H1 (cell line): ENCODE results near the gene NOC4L. TPM values are rescaled to one million over a fixed set of nuclear protein-coding genes. Genes with fewer than 3 reads are reported as not detected.

ENCODE experiments used
- CTCF ChIA-PET: fragments of 300-600 bp; sonication (Branson Sonifier 250); formaldehyde crosslinking; loops from one replicate; lab custom pipeline; 2021; ENCODE audit not compliant: partially characterized antibody; lab: Charles Lee
- POLR2A ChIA-PET: fragments of 300-600 bp; sonication (Branson Sonifier 250); formaldehyde crosslinking; loops from one replicate; lab custom pipeline; 2021; ENCODE audit warnings: inconsistent platforms; ENCODE audit not compliant: partially characterized antibody; lab: Charles Lee
- DNase-seq, 2 experiments: peaks; one replicate each; pipeline versions ENCODE4 v3.0.0 to v3.0.0-alpha.2; 2010 to 2022; ENCODE audit warnings: low spot score in 2 of 2, low read depth in 1 of 2, mixed read lengths in 1 of 2
- FAIRE-seq: peaks from 2 replicates; lab custom pipeline; 2011; peaks lifted over from hg19 to GRCh38; lab: Jason Lieb, UNC
- H2AFZ ChIP-seq: 2 replicates; pipeline ENCODE4 v1.8.1; 2012; ENCODE audit warnings: low read length, inconsistent platforms
- H2AK5ac ChIP-seq: 2 replicates; pipeline ENCODE4 v1.6.1; 2013; ENCODE audit warnings: low read depth, low read length
- H2BK120ac ChIP-seq: replicated peaks from 2 replicates; pipeline ENCODE3; 2013; ENCODE audit warnings: low read depth, low read length, inconsistent platforms
- H2BK12ac ChIP-seq: 2 replicates; pipeline ENCODE4 v1.6.1; 2013; ENCODE audit warnings: low read depth, low read length
- H2BK15ac ChIP-seq: 2 replicates; pipeline ENCODE4 v1.6.1; 2013; ENCODE audit warnings: low read length
- H2BK20ac ChIP-seq: 2 replicates; pipeline ENCODE4 v1.6.1; 2013; ENCODE audit warnings: low read length
- H2BK5ac ChIP-seq: 2 replicates; pipeline ENCODE4 v1.6.1; 2013; ENCODE audit warnings: low read depth, low read length
- H3K14ac ChIP-seq: 2 replicates; pipeline ENCODE4 v1.6.1; 2013; ENCODE audit warnings: inconsistent platforms; ENCODE audit not compliant: insufficient read length
- H3K18ac ChIP-seq: 2 replicates; pipeline ENCODE4 v1.6.1; 2013; ENCODE audit warnings: low read length; ENCODE audit errors: extremely low read depth
- H3K23ac ChIP-seq: 2 replicates; pipeline ENCODE4 v1.6.1; 2013; ENCODE audit warnings: inconsistent platforms; ENCODE audit not compliant: insufficient read length
- H3K23me2 ChIP-seq: 2 replicates; pipeline ENCODE4 v1.6.1; 2013; ENCODE audit warnings: low read depth, low read length
- H3K27ac ChIP-seq: 2 replicates; pipeline ENCODE4 v1.6.1; 2011; ENCODE audit warnings: low read depth, low read length, inconsistent platforms
- H3K27me3 ChIP-seq, 4 experiments: replicated peaks in 1 of 4; 1 replicate in 1 of 4; 2 replicates in 3 of 4; pipeline versions ENCODE4 v1.6.1 to v1.8.1; 2011 to 2013; ENCODE audit warnings: low read length in 3 of 4, mild to moderate bottlenecking in 3 of 4, inconsistent platforms in 2 of 4, mixed read lengths in 2 of 4, moderate library complexity in 1 of 4; ENCODE audit not compliant: control insufficient read depth in 3 of 4, insufficient read depth in 3 of 4; ENCODE audit errors: extremely low read depth in 1 of 4
- H3K36me3 ChIP-seq, 4 experiments: 2 replicates each; pipeline versions ENCODE4 v1.6.1 to v1.8.1; 2011 to 2013; ENCODE audit warnings: mild to moderate bottlenecking in 4 of 4, low read length in 3 of 4, moderate library complexity in 2 of 4, control low read depth in 1 of 4, inconsistent platforms in 1 of 4; ENCODE audit not compliant: insufficient read depth in 4 of 4, control insufficient read depth in 2 of 4
- H3K4ac ChIP-seq: replicated peaks from 2 replicates; pipeline ENCODE3; 2013; ENCODE audit warnings: low read length, low read depth, mixed read lengths, inconsistent platforms; ENCODE audit not compliant: insufficient read length
- H3K4me1 ChIP-seq, 4 experiments: replicated peaks in 1 of 4; 1 replicate in 1 of 4; 2 replicates in 3 of 4; pipeline versions ENCODE4 v1.6.1 to v1.8.1; 2011 to 2013; ENCODE audit warnings: low read length in 3 of 4, inconsistent platforms in 2 of 4, mixed read lengths in 1 of 4; ENCODE audit not compliant: insufficient read depth in 4 of 4, control insufficient read depth in 3 of 4
- H3K4me2 ChIP-seq, 2 experiments: 2 replicates each; pipeline versions ENCODE4 v1.6.1 to v1.8.1; 2011 to 2013; ENCODE audit warnings: low read depth in 2 of 2, low read length in 2 of 2, control low read depth in 1 of 2, inconsistent platforms in 1 of 2, mild to moderate bottlenecking in 1 of 2; ENCODE audit not compliant: insufficient read depth in 1 of 2
- H3K4me3 ChIP-seq, 4 experiments: fragments of 200-600, 300-600 bp in 1 of 4; sonication (generic), shearing (Covaris generic), sonication (Bioruptor Twin) in 1 of 4; 2 replicates each; pipeline versions ENCODE4 v1.5.1 to v1.8.1; 2011 to 2016; ENCODE audit warnings: low read length in 4 of 4, low read depth in 3 of 4, control low read depth in 2 of 4, inconsistent platforms in 2 of 4, mild to moderate bottlenecking in 2 of 4, mixed read lengths in 1 of 4, moderate library complexity in 1 of 4; ENCODE audit not compliant: insufficient read depth in 2 of 4; ENCODE audit errors: extremely low read depth in 1 of 4
- H3K56ac ChIP-seq: replicated peaks from 2 replicates; pipeline ENCODE3; 2013; ENCODE audit warnings: low read depth, mild to moderate bottlenecking, mixed read lengths, low read length, inconsistent platforms; ENCODE audit not compliant: insufficient read length
- H3K79me1 ChIP-seq: 2 replicates; pipeline ENCODE4 v1.6.1; 2013; ENCODE audit warnings: low read depth, low read length, control low read depth
- H3K79me2 ChIP-seq, 2 experiments: 2 replicates each; pipeline versions ENCODE4 v1.6.1 to v1.8.1; 2012 to 2013; ENCODE audit warnings: low read length in 2 of 2, mild to moderate bottlenecking in 2 of 2, inconsistent platforms in 1 of 2; ENCODE audit not compliant: insufficient read depth in 2 of 2, control insufficient read depth in 1 of 2
- H3K9ac ChIP-seq, 4 experiments: replicated peaks in 1 of 4; 1 replicate in 1 of 4; 2 replicates in 3 of 4; pipeline versions ENCODE4 v1.6.1 to v1.8.1; 2011 to 2013; ENCODE audit warnings: low read depth in 3 of 4, low read length in 3 of 4, control low read depth in 2 of 4, mild to moderate bottlenecking in 2 of 4, moderate library complexity in 2 of 4, inconsistent platforms in 1 of 4; ENCODE audit errors: extremely low read depth in 1 of 4
- H3K9me3 ChIP-seq, 2 experiments: 2 replicates each; pipeline versions ENCODE4 v1.6.1 to v1.8.1; 2012 to 2013; ENCODE audit warnings: mild to moderate bottlenecking in 2 of 2, moderate library complexity in 2 of 2, control low read depth in 1 of 2, inconsistent platforms in 1 of 2, low read depth in 1 of 2, low read length in 1 of 2, mixed read lengths in 1 of 2; ENCODE audit not compliant: insufficient read depth in 2 of 2
- H4K20me1 ChIP-seq, 2 experiments: replicated peaks in 1 of 2; 2 replicates each; pipeline versions ENCODE3 to v1.8.1; 2011 to 2013; ENCODE audit warnings: inconsistent platforms in 2 of 2, low read length in 2 of 2, mild to moderate bottlenecking in 1 of 2; ENCODE audit not compliant: insufficient read depth in 2 of 2, control insufficient read depth in 1 of 2
- H4K5ac ChIP-seq: 2 replicates; pipeline ENCODE4 v1.6.1; 2013; ENCODE audit warnings: low read length, low read depth, mixed read lengths, inconsistent platforms; ENCODE audit not compliant: insufficient read length
- H4K8ac ChIP-seq: 2 replicates; pipeline ENCODE4 v1.8.0; 2013; ENCODE audit warnings: mild to moderate bottlenecking, moderate library complexity, low read length, inconsistent platforms; ENCODE audit not compliant: insufficient read depth; ENCODE audit errors: extremely low read depth
- H4K91ac ChIP-seq: replicated peaks from 2 replicates; pipeline ENCODE3; 2013; ENCODE audit warnings: low read length, mixed read lengths, inconsistent platforms; ENCODE audit not compliant: insufficient read length
- ASH2L ChIP-seq: fragments of 200-600, 300-600 bp; sonication (generic); IDR thresholded peaks from one replicate; pipeline ENCODE4 v1.7.1; 2017; ENCODE audit warnings: low read length
- CEBPB ChIP-seq: IDR thresholded peaks from 2 replicates; pipeline ENCODE4 v1.6.1; 2012; ENCODE audit warnings: low read depth, low read length
- CREB1 ChIP-seq: IDR thresholded peaks from 2 replicates; pipeline ENCODE4 v1.6.1; 2012; ENCODE audit warnings: inconsistent platforms
- KDM1A ChIP-seq: fragments of 200-600, 300-600 bp; sonication (generic); IDR thresholded peaks from 2 replicates; pipeline ENCODE4 v1.7.1; 2016; ENCODE audit warnings: mild to moderate bottlenecking, low read length, borderline replicate concordance
- KDM5A ChIP-seq: fragments of 200-600 bp; IDR thresholded peaks from 2 replicates; pipeline ENCODE4 v1.7.1; 2012; ENCODE audit warnings: mild to moderate bottlenecking, low read length, inconsistent platforms, mixed read lengths
- NANOG ChIP-seq: IDR thresholded peaks from 2 replicates; pipeline ENCODE4 v1.6.1; 2011; ENCODE audit warnings: low read length, low read depth, mild to moderate bottlenecking, inconsistent platforms; ENCODE audit not compliant: insufficient read depth, poor library complexity, severe bottlenecking
- NRF1 ChIP-seq: IDR thresholded peaks from 2 replicates; pipeline ENCODE4 v1.6.1; 2011; ENCODE audit warnings: mild to moderate bottlenecking, low read depth, low read length, improper control_type of control experiment
- RNF2 ChIP-seq: fragments of 200-900, 300-1000 bp; sonication (generic); IDR thresholded peaks from 2 replicates; pipeline ENCODE4 v1.7.1; 2016; ENCODE audit warnings: borderline replicate concordance, low read depth, mild to moderate bottlenecking, antibody characterized with exemption, low read length; ENCODE audit not compliant: poor library complexity, severe bottlenecking; ENCODE audit errors: missing control alignments
- RXRA ChIP-seq: IDR thresholded peaks from 2 replicates; pipeline ENCODE4 v1.6.1; 2011; ENCODE audit warnings: low read depth, mild to moderate bottlenecking, low read length, moderate library complexity; ENCODE audit not compliant: insufficient read depth
- TAF1 ChIP-seq: IDR thresholded peaks from 2 replicates; pipeline ENCODE4 v1.6.1; 2011; ENCODE audit warnings: mild to moderate bottlenecking, low read depth, low read length
- TEAD4 ChIP-seq: IDR thresholded peaks from 2 replicates; pipeline ENCODE4 v1.6.1; 2012; ENCODE audit warnings: low read depth, low read length, inconsistent platforms, mixed read lengths
- WGBS, 2 experiments: shearing (Covaris generic) in 1 of 2; methylation state at CpG; one replicate each; pipeline versions ENCODE4 v1.1.6 to v1.1.7; 2013 to 2015; ENCODE audit warnings: low lambda C conversion rate in 2 of 2, mixed read lengths in 2 of 2, inconsistent platforms in 1 of 2, low coverage in 1 of 2, missing lambda C conversion rate in 1 of 2; ENCODE audit not compliant: insufficient replicate concordance in 2 of 2, insufficient coverage in 1 of 2, insufficient read length in 1 of 2; ENCODE audit errors: extremely low coverage in 1 of 2, missing lambda C conversion rate in 1 of 2; 5-methylcytosine and 5-hydroxymethylcytosine counted together
- polyA plus RNA-seq, 7 experiments: library from polyadenylated mRNA; depleted of rRNA in 3 of 7; stranded (reverse) in 5 of 7; unstranded in 2 of 7; fragments of >200 nt in 5 of 7; fragments of 200-250 nt in 2 of 7; gene quantifications; 1 replicate in 5 of 7; 2 replicates in 1 of 7; 4 replicates in 1 of 7; pipeline versions ENCODE4 v1.2.1 to v1.2.3, GENCODE V29; 2011 to 2013; ENCODE audit warnings: missing spikeins in 2 of 7, mixed read lengths in 2 of 7
- total RNA-seq: library from RNA; stranded (reverse); fragmentation: NEBNext Ultra II Directional; extraction: Animal tissue kit (Norgen Biotek cat#: 25700); gene quantifications from 2 replicates; pipeline ENCODE4 v1.2.1, GENCODE V29; 2021

The NOC4L gene
- total and polyA plus RNA-seq, 2 of the 8 experiments (the other 6 are each of a cell fraction or from before 2014, with no cell fraction given): 26.8 to 40.3 TPM

GRCh38 chr12:132150780-132151144 lies 6.5 kb downstream of the NOC4L start:
- no peak for TF ChIP-seq RXRA
- TF ChIP-seq RNF2: no peak
- no peak for TF ChIP-seq NANOG
- TF ChIP-seq KDM1A: no peak
- no peak for TF ChIP-seq TEAD4
- TF ChIP-seq ASH2L: no peak
- no peak for TF ChIP-seq CEBPB
- TF ChIP-seq NRF1: no peak
- TF ChIP-seq CREB1: no peak
- TF ChIP-seq KDM5A: no peak
- TF ChIP-seq TAF1: no peak
- no peak overlapping the region for H3K56ac ChIP-seq
- H3K27me3 ChIP-seq: no peaks in the 10 kb centered on the region; a peak in 1 of 7 replicates
- H3K4ac ChIP-seq: no peak overlapping the region
- H3K4me3 ChIP-seq: no peak overlapping the region
- H2AK5ac ChIP-seq: no peak overlapping the region
- no peak for DNase-seq
- no peak overlapping the region for H2AFZ ChIP-seq
- H2BK15ac ChIP-seq: no peak overlapping the region
- peaks cover 10% of the 10 kb centered on the region for H3K79me1 ChIP-seq
- ChIA-PET CTCF (interaction anchor here (1.4 kb wide), 1 partner anchor 32 kb away, joined by 5 read pairs; no protein-coding TSS in a partner anchor), POLR2A (interaction anchor here (1.8 kb wide), 1 partner anchor 14 kb away, joined by 4 read pairs; no protein-coding TSS in a partner anchor)
- H4K20me1 ChIP-seq: peaks cover 0 to 13% of the 10 kb centered on the region in 2 experiments
- no peak overlapping the region for H3K9ac ChIP-seq
- FAIRE-seq: no peak
- 100% methylated on average over 2 of the region's 6 CpGs; no CpG with 5 or more reads in 1 of the 2 experiments for WGBS, 2 experiments
- peaks cover 5% of the 10 kb centered on the region; the same call in 1 of the 2 replicates for H3K23me2 ChIP-seq
- peaks cover 0 to 13% of the 10 kb centered on the region in 2 experiments; a peak in 3 of 4 replicates for H3K79me2 ChIP-seq
- no peak overlapping the region for H3K27ac ChIP-seq
- H3K4me2 ChIP-seq: no peak overlapping the region
- peaks cover 0 to 3% (median 1%) of the 10 kb centered on the region in 4 experiments; a peak in 4 of 7 replicates for H3K4me1 ChIP-seq
- H3K36me3 ChIP-seq: peaks cover 0 to 28% (median 7%) of the 10 kb centered on the region in 4 experiments; a peak in 5 of 8 replicates
- no peak overlapping the region for H3K18ac ChIP-seq
- no peak overlapping the region for H3K23ac ChIP-seq
- H2BK20ac ChIP-seq: no peak overlapping the region
- peaks cover 0 to 3% of the 10 kb centered on the region in 2 experiments; a peak in 1 of 4 replicates for H3K9me3 ChIP-seq
- no peak overlapping the region for H4K91ac ChIP-seq
- H4K5ac ChIP-seq: no peak overlapping the region
- H4K8ac ChIP-seq: no peak overlapping the region
- no peak overlapping the region for H2BK120ac ChIP-seq
- no peak overlapping the region for H3K14ac ChIP-seq
- no peak overlapping the region for H2BK5ac ChIP-seq
- H2BK12ac ChIP-seq: no peak overlapping the region
